K562 (cell line): ENCODE results near the gene SRD5A2. TPM values are rescaled to one million over a fixed set of nuclear protein-coding genes. Genes with fewer than 3 reads are reported as not detected.

Source experiments
- ATAC-seq: fragments of 200-7000 bp; cut with Tn5 transposase; 3 replicates; pipeline ENCODE4 v1.9.1; 2020; ENCODE audit warnings: moderate library complexity
- BruUV-seq: library from RNA; stranded (reverse); fragments of 400-500 nt; replicated peaks from 2 replicates; lab custom pipeline; 2021; lab: Mats Ljungman, UMichigan
- CTCF ChIA-PET: fragments of 300-600 bp; formaldehyde crosslinking; extraction: SDS; loops from one replicate; lab custom pipeline; 2021; ENCODE audit warnings: low intra/inter-chr PET ratio; lab: Yijun Ruan, JAX
- POLR2A ChIA-PET: fragments of 300-600, 350-650 bp; sonication (Branson Sonifier 250); formaldehyde crosslinking; extraction: SDS; loops from one replicate; lab custom pipeline; 2021; ENCODE audit warnings: antibody characterized with exemption, inconsistent platforms; lab: Yijun Ruan, JAX
- DNase-seq, 4 experiments: peaks; one replicate each; pipeline versions ENCODE4 v3.0.0 to v3.0.0-alpha.2; 2011 to 2018; ENCODE audit warnings: low spot score in 3 of 4, mixed read lengths in 3 of 4; ENCODE audit errors: extremely low read depth in 1 of 4
- FAIRE-seq: peaks from 2 replicates; lab custom pipeline; 2011; peaks lifted over from hg19 to GRCh38; lab: Jason Lieb, UNC
- H2AFZ ChIP-seq: 2 replicates; pipeline ENCODE4 v1.6.0; 2011; ENCODE audit warnings: low read depth, low read length, control low read depth, inconsistent platforms
- H3K27ac ChIP-seq: fragments of 200-600 bp; 3 replicates; pipeline ENCODE4 v1.8.0; 2011; ENCODE audit warnings: low read depth, mild to moderate bottlenecking, control low read depth, inconsistent platforms, low read length, moderate library complexity, mixed read lengths; ENCODE audit errors: extremely low read depth
- H3K27me3 ChIP-seq, 2 experiments: fragments of 300-600 bp in 1 of 2; 2 replicates in 1 of 2; 3 replicates in 1 of 2; pipeline versions ENCODE4 v1.6.0 to v1.8.0; 2011; ENCODE audit warnings: inconsistent platforms in 2 of 2, low read length in 2 of 2, mild to moderate bottlenecking in 1 of 2, mixed read lengths in 1 of 2, moderate library complexity in 1 of 2; ENCODE audit not compliant: control insufficient read depth in 2 of 2, insufficient read depth in 2 of 2
- H3K36me3 ChIP-seq: fragments of 300-600 bp; 3 replicates; pipeline ENCODE4 v1.8.0; 2011; ENCODE audit warnings: mild to moderate bottlenecking, low read length, inconsistent platforms; ENCODE audit not compliant: control insufficient read depth, insufficient read depth
- H3K4me1 ChIP-seq, 2 experiments: fragments of 200-600 bp in 1 of 2; replicated peaks in 1 of 2; 2 replicates in 1 of 2; 3 replicates in 1 of 2; pipeline versions ENCODE4 v1.5.1 to v1.8.0; 2011; ENCODE audit warnings: inconsistent platforms in 2 of 2, low read length in 2 of 2, mild to moderate bottlenecking in 1 of 2, mixed read lengths in 1 of 2, moderate library complexity in 1 of 2; ENCODE audit not compliant: control insufficient read depth in 2 of 2, insufficient read depth in 2 of 2
- H3K4me2 ChIP-seq: 2 replicates; pipeline ENCODE4 v1.6.1; 2011; ENCODE audit warnings: low read length, control low read depth, inconsistent platforms, mixed read lengths; ENCODE audit not compliant: insufficient read depth
- H3K4me3 ChIP-seq: fragments of 200-600 bp; sonication (generic), shearing (Covaris generic); 2 replicates; pipeline ENCODE4 v1.5.1; 2016; ENCODE audit warnings: control low read depth, inconsistent platforms
- H3K79me2 ChIP-seq: fragments of 200-600 bp; 3 replicates; pipeline ENCODE4 v1.8.0; 2011; ENCODE audit warnings: low read length, inconsistent platforms; ENCODE audit not compliant: control insufficient read depth, insufficient read depth
- H3K9ac ChIP-seq, 2 experiments: 2 replicates each; pipeline versions ENCODE4 v1.6.0 to v1.6.1; 2011; ENCODE audit warnings: low read depth in 2 of 2, low read length in 2 of 2, control low read depth in 1 of 2, inconsistent platforms in 1 of 2, mild to moderate bottlenecking in 1 of 2, mixed read lengths in 1 of 2; ENCODE audit not compliant: insufficient read depth in 1 of 2
- H3K9me1 ChIP-seq: one replicate; pipeline ENCODE4 v1.6.0; 2011; ENCODE audit warnings: inconsistent platforms, mild to moderate bottlenecking, low read length, moderate library complexity; ENCODE audit not compliant: control insufficient read depth, insufficient read depth
- H3K9me3 ChIP-seq: replicated peaks from 2 replicates; pipeline ENCODE4 v1.5.1; 2011; ENCODE audit warnings: low read depth, low read length, inconsistent platforms; ENCODE audit not compliant: control insufficient read depth, insufficient read depth
- H4K20me1 ChIP-seq: replicated peaks from 2 replicates; pipeline ENCODE4 v1.6.1; 2011; ENCODE audit warnings: low read length, inconsistent platforms, mixed read lengths; ENCODE audit not compliant: control insufficient read depth, insufficient read depth
- CXXC5 ChIP-seq: fragments of 250-450 bp; sonication (Bioruptor Pico); IDR thresholded peaks from 2 replicates; pipeline ENCODE4 v1.8.0; 2022; ENCODE audit warnings: inconsistent platforms, mild to moderate bottlenecking, moderate library complexity
- ZNF274 ChIP-seq: IDR thresholded peaks from 2 replicates; pipeline ENCODE4 v1.6.1; 2011; ENCODE audit warnings: low read depth, mild to moderate bottlenecking, low read length, moderate library complexity, borderline replicate concordance
- ZNF717 ChIP-seq: fragments of 250-450 bp; sonication (Bioruptor Pico); IDR thresholded peaks from 2 replicates; pipeline ENCODE4 v1.5.0; 2021
- WGBS: fragments of 100-300 bp; shearing (Covaris generic); methylation state at CpG from one replicate; pipeline ENCODE4 v1.1.6; 2016; ENCODE audit warnings: low coverage, mixed read lengths; ENCODE audit not compliant: insufficient coverage; ENCODE audit errors: missing lambda C conversion rate; 5-methylcytosine and 5-hydroxymethylcytosine counted together
- in situ Hi-C: fragments of 300-500 bp; cut with MboI; formaldehyde crosslinking; loops from 4 replicates; pipeline ENCODE4 v1.15.0; 2018; ENCODE audit warnings: inconsistent platforms, mixed read lengths
- intact Hi-C: fragments of 100-400 bp; cut with micrococcal nuclease; formaldehyde crosslinking; loops from 2 replicates; pipeline ENCODE4 v1.14.2; 2022
- polyA plus RNA-seq, 8 experiments: library from polyadenylated mRNA; depleted of rRNA in 4 of 8; stranded (reverse) in 5 of 8; unstranded in 3 of 8; fragments of >200 nt; fragmentation: Nextera tagmentation in 2 of 8; fragmentation: Illumina TruSeq in 1 of 8; extraction: Ambion mirVana in 2 of 8; extraction: Trizol in 1 of 8; gene quantifications; 2 replicates each; pipeline versions ENCODE4 v1.2.1 to v1.2.3, GENCODE V29; 2011 to 2014; ENCODE audit warnings: inconsistent platforms in 1 of 8, missing spikeins in 1 of 8
- total RNA-seq, 7 experiments: library from RNA; depleted of rRNA in 6 of 7; stranded (reverse); fragments of >200 nt in 6 of 7; fragmentation: Illumina TruSeq in 2 of 7; extraction: Trizol in 2 of 7; gene quantifications; 2 replicates each; pipeline versions ENCODE4 v1.2.1 to v1.2.3, GENCODE V29; 2011 to 2021; ENCODE audit warnings: low replicate concordance in 1 of 7
- TF ChIP-seq, protein P1 (sequence below): fragments of 450-650 bp; IDR thresholded peaks from 2 replicates; pipeline ENCODE4 v1.6.1; 2016; ENCODE audit warnings: antibody characterized with exemption
- TF ChIP-seq, protein P2 (sequence below): fragments of 450-650 bp; IDR thresholded peaks from 2 replicates; pipeline ENCODE4 v1.6.1; 2016; ENCODE audit warnings: mild to moderate bottlenecking

Gene SRD5A2
- total and polyA plus RNA-seq, 9 of the 15 experiments (the other 6 are each of a cell fraction or from before 2014, with no cell fraction given), result 0.03 TPM; not detected in 8

DNA sequence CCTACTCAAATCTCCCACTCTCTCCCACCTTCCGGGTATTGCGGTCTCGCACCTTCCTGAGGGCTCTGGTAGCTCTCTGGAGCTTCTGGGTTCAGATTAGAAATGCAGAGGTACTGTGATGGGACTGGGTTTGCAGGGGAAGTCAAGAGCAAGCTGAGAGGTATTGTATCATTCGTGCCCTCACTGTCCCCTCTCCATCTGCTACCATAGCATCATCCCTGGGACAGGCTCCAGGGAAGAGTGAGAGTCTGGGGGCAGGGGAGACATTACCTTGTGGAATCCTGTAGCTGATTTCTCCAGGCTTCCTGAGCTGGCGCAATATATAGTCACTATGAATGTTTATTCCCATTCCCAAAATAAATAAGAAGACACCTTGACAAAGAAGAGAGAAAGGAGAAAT, 49.6 kb downstream of the SRD5A2 start:
- Histone ChIP-seq H3K9me3 (no peaks in the 10 kb centered on the region), H3K9me1 (no peaks in the 10 kb centered on the region), H3K79me2 (no peaks in the 10 kb centered on the region), H3K27me3 (peaks cover 0 to 4% of the 10 kb centered on the region in 2 experiments; a peak in 2 of 5 replicates), H3K4me2 (no peak overlapping the region), H3K4me3 (no peak overlapping the region), H3K9ac (no peak overlapping the region), H3K27ac (no peak overlapping the region), H2AFZ (no peak overlapping the region), H3K4me1 (no peaks in the 10 kb centered on the region), H4K20me1 (no peaks in the 10 kb centered on the region), H3K36me3 (no peaks in the 10 kb centered on the region)
- 4% methylated on average over 5 of the region's 5 CpGs for WGBS
- ATAC-seq, result no peak
- ChIA-PET POLR2A (interaction anchor here (0.7 kb wide), 1 partner anchor 38 kb away, joined by 3 read pairs; no protein-coding TSS in a partner anchor), CTCF (no interaction called here)
- BruUV-seq, result no TSS peak
- FAIRE-seq, result no peak
- intact Hi-C loops, result no loop called here
- TF ChIP-seq, protein P1, sequence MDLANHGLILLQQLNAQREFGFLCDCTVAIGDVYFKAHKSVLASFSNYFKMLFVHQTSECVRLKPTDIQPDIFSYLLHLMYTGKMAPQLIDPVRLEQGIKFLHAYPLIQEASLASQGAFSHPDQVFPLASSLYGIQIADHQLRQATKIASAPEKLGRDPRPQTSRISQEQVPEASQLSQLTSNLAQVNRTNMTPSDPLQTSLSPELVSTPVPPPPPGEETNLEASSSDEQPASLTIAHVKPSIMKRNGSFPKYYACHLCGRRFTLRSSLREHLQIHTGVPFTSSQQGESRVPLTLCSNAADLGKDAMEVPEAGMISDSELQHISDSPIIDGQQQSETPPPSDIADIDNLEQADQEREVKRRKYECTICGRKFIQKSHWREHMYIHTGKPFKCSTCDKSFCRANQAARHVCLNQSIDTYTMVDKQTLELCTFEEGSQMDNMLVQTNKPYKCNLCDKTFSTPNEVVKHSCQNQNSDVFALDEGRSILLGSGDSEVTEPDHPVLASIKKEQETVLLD, result no peak
- TF ChIP-seq CXXC5 (CRISPR knock-in tag) (no peak), ZNF274 (no peak), ZNF717 (no peak)
- TF ChIP-seq, protein P2, sequence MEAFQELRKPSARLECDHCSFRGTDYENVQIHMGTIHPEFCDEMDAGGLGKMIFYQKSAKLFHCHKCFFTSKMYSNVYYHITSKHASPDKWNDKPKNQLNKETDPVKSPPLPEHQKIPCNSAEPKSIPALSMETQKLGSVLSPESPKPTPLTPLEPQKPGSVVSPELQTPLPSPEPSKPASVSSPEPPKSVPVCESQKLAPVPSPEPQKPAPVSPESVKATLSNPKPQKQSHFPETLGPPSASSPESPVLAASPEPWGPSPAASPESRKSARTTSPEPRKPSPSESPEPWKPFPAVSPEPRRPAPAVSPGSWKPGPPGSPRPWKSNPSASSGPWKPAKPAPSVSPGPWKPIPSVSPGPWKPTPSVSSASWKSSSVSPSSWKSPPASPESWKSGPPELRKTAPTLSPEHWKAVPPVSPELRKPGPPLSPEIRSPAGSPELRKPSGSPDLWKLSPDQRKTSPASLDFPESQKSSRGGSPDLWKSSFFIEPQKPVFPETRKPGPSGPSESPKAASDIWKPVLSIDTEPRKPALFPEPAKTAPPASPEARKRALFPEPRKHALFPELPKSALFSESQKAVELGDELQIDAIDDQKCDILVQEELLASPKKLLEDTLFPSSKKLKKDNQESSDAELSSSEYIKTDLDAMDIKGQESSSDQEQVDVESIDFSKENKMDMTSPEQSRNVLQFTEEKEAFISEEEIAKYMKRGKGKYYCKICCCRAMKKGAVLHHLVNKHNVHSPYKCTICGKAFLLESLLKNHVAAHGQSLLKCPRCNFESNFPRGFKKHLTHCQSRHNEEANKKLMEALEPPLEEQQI, result no peak
- no peak for DNase-seq
- in situ Hi-C loops, result no loop called here
